GM18507 (cell line): Measurements from ENCODE around the gene TMOD2.
"Not testable (repeated sequence)": the region's sequence is repeated elsewhere in the genome, so short reads cannot be mapped to it uniquely, and the experiment has no call there.

Source experiments
- DNase-seq: peaks from one replicate; pipeline ENCODE4 v3.0.0; 2011; ENCODE audit warnings: low read depth; ENCODE audit not compliant: insufficient read length; ENCODE audit errors: extremely low spot score
- FAIRE-seq: peaks from 2 replicates; lab custom pipeline; 2011; peaks lifted over from hg19 to GRCh38; lab: Jason Lieb, UNC

TMOD2 gene

DNA sequence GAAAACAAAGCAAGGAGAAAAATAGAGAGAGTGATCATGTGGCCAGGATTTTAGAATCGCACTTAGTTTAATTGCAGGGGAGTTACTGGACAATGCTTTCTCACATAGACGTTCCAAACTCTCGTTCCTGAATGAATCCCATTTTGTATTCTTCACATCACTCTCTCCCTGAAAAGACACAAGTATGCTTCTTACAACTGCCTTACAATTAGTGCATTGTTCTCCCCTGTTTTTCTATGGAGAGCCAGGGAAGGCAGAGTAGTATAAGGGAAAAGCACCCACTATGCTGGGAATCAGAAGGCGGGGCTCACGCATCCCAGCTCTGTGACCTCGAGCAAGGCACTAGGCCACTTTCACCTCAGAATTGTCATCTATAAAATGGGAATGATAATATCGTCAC is 14.4 kb downstream of the TMOD2 start:
- FAIRE-seq (no peak), DNase-seq (no peak)

DNA sequence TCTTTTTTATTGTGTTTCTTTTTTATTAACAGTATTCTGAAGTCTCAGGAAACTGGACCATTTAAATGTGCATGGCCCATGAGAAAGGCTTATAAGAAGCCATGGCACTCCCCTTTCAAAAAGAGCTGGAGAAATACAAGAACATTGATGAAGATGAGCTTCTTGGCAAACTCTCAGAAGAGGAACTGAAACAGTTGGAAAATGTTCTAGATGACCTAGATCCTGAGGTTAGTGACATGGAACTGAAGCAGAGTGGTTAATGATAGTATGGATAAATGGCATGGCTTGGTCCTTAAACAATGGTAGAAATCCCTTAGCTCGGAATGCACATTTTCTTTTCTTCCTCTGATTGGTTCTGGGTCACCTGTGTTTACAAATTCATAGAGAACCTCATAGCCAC is 14.9 kb downstream of the TMOD2 start:
- no peak for FAIRE-seq
- no peak for DNase-seq

DNA sequence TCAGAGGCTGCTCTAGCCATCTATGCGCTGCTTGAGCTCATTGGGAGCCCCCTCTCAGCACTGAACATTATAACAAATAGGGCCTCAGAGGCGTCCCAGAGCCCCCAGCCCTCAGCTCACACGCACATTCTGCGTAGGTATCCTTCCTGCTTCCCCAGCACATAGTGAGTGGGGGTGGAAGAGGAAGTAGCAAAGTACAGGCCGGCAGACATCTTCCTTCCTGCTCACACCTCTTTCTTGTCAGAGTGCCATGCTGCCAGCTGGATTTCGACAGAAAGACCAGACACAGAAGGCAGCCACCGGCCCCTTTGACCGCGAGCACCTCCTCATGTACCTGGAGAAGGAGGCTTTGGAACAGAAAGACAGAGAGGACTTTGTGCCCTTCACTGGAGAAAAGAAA is 16.6 kb downstream of the TMOD2 start:
- no peak for DNase-seq
- no peak for FAIRE-seq

DNA sequence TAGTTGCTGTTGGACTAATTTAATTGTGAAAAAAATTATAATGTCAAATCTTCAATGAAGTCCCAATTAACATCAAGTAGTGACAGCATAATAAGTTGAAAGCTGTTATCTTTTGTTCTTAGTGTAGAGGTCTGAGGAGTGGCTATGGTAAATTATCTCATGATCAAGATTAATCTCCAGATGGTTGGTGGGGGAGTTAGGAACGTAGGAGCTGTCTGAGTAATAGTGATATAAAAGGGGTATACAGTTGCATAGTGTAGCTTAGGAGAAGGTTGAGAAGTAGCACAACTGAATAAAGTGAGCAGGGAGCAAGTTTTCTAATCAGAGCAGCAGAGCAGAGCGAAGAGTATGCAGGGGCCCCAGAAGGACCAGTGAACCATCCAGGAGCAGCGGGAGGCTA is 19.5 kb downstream of the TMOD2 start:
- FAIRE-seq = no peak
- DNase-seq = no peak

DNA sequence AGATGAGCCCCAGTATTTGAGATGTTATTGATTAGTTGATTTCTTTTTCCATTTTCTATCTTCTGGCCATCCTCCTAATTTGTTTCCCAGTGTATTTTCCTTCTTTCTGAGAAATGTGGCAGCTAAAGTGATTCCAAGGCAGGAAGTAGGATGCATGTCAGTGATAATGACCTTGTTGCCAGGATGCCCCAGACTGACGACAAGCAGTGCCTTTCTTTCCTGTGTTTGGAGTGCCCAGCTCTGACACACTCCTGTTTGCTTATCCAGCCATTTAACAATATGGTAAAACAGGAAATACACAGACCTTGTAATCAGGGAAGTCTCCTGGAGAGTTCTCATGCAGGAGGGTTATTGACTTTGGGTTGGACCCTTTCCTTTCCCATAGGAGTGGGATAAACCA is 20.4 kb downstream of the TMOD2 start:
- DNase-seq = no peak
- FAIRE-seq = no peak

DNA sequence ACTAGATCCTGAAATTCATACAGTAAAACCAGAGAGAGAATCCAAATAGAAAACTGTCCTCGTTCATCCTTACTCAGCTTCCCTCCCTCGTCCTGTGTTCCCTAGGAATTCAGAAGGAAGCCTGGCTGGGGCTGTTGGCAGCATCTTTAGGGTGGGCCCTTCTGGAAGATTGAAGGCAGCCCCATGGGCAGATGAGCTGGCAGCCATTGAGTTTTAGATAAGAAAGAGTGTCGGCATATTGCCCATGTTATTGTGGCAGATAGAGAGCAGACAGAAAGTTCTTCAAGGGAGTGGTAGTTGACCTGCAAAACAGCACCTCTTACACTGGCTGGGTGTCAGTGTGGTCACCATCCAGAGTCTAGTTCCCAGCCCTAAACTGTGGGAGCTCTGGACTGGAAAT is 23.5 kb downstream of the TMOD2 start:
- no peak for DNase-seq
- no peak for FAIRE-seq

DNA sequence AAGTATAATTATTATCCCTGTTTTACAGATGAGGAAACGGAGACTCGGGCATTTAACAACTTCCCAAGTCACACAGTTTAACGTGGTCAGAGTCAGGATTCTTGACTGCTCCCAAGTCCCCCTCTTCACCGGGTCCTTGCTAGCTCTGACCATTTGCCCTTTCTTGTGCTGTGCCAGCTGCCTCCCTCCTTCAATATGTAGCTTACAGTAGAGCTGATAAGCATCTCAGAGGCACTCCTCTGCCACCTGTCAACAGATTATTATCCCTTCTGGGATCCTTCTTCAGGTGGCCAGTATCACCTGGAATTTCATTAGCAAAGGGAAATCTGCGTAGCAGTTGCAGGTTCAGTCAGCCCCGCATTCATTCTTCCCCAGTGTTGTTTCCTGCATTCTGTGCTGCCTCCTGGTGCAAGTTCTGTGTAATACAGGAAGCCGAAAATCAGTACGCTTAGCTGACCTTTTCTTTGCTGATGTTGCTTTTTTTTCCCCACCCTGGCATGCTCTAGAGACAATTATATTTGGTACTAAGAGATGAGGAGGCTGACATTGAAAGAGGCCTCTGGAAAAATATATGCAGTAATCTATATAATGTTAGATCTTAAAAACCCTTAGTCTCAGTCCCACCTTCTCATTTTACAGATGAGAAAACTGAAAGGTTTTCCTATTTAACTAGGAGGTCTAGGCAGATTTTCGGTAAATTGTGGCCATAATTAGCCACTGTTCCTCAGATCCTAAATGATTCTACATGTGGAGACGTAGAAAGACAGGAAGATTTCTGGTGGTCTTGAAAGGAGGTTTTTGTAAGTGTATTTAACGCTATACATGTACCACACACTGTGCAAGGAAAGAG is 24.8 kb downstream of the TMOD2 start:
- no peak for DNase-seq
- FAIRE-seq = peak; percentile 90

DNA sequence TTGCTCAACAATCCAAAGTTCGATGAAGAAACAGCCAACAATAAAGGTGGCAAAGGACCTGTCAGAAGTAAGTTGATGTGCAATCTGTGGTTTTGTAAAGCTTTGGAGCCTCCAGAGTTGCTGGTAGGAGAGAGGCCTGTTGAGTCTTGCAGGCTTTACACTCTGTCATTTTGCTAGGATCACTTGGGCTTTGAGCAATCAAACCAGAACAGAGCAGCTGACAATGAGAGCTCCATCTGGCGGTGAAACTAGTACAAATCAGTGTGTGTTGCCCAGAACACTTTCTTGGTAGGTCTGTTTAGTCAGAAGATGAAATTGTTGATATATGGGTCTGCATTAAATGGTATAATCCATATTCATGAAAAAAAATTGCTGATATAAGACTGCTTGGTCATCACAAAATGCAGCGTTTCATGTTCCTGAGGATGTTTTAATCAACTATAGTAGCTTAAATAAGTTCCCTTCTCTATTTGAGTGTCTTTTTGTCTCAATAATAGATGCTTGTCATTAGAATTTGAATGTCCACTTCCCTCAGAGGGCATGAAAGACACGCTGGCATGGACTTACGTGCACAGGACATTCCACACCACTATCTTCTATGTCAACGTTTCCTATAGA is 25.7 kb downstream of the TMOD2 start:
- FAIRE-seq = peak; percentile 90
- peak; percentile 35 for DNase-seq

DNA sequence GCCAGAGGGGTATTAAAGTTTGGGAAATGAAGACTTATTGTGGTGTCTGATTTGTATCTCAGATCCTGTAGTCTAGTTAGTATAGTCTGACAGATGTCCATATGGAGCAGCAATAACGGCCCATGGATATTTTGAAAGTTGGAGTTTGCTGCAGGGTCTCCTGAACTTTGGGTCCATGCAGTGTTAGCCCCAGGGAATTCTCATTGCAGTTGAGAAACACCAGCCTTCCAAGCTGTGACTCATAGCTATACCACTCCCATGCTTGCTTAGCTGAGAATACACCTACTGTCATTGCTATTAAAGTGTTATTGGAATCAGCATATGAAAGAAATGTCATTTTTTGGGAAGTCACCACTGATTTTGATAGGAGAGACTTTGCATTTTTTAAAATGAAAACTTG is 29.2 kb downstream of the TMOD2 start:
- DNase-seq (no peak), FAIRE-seq (no peak)

DNA sequence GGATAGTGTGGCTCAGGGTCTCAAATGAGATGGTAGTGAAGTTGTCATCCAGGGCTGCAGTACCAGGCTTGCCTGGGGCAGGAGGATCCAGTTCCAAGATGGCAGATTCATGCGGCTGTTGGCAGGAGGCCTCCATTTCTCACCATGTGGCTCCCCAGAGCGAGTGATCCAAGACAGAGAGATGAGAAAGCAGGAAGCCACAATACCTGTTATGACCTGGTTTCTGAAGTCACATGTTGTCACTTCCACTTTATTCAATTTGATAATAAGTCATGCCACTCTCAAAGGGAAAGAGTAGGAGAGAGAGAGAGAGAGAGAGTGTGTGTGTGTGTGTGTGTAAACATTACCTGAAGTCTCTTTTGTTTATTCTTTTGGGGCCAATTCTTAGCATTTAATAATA is 30.1 kb downstream of the TMOD2 start:
- no peak for FAIRE-seq
- no peak for DNase-seq

DNA sequence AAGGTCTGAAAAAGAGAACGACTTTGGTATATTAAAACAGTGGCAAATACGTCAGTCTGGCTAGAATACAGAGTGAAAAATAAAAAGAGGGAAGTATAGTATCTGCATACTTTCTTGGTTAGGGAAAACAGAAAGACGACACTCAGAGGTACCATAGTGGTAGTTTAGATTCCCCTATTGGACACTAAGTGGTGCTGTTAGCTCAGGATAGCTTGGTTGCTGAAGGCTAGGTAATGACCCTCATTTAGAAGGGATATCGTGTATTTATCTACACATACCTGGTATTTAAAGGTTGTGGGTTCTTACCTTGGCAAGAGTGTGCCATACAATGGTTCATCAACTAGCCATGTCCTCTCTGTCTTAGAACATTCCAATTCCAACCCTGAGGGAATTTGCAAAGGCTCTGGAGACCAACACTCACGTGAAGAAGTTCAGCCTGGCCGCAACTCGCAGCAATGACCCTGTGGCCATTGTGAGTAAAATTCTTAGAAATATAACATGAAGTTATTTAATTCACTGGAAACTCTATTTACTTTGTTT is 31.0 kb downstream of the TMOD2 start:
- FAIRE-seq (no peak), DNase-seq (no peak)

DNA sequence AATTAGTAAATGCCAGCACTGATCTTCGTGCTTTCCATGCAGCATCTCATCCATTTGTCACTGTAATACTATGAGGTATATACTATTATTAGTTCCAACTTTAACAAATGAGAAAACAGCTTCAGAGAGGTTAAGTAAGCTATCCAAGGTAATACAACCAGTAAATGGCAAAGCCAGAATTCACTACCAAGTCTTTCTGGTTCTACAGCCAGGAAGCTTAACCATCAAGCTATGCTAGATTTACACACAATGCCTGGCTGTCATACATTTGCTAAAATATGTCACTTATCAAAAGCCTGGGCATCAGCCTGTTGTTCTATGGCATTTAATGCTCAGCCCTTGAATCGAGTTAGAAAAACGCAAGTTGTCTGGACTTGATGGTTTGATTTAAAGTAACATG is 32.6 kb downstream of the TMOD2 start:
- FAIRE-seq = no peak
- no peak for DNase-seq

DNA sequence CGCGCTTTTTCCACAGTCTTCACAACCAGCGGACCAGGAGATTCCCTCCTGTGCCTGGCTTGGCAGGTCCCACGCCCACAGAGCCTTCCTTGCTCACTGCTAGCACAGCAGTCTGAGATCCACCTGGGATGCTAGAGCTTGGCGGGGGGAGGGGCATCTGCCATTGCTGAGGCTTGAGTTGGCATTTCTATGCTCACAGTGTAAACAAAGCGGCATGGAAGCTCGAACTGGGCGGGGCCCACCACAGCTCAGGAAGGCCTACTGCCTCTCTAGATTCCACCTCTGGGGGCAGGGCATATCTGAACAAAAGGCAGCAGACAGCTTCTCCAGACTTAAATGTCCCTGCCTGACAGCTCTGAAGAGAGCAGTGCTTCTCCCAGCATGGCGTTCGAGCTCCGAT is 35.7 kb downstream of the TMOD2 start:
- not testable (repeated sequence) for DNase-seq, FAIRE-seq

DNA sequence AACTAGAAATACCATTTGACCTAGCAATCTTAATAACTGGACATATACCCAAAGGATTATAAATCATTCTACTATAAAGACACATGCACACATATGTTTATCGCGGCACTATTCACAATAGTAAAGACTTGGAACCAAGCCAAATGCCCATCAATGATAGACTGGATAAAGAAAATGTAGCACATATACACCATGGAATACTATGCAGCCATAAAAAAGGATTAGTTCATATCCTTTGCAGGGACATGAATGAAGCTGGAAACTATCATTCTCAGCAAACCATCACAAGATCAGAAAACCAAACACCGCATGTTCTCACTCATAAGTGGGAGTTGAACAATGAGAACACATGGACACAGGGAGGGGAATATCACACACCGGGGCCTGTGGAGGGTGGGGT is 41.1 kb downstream of the TMOD2 start:
- DNase-seq, FAIRE-seq: not testable (repeated sequence)

DNA sequence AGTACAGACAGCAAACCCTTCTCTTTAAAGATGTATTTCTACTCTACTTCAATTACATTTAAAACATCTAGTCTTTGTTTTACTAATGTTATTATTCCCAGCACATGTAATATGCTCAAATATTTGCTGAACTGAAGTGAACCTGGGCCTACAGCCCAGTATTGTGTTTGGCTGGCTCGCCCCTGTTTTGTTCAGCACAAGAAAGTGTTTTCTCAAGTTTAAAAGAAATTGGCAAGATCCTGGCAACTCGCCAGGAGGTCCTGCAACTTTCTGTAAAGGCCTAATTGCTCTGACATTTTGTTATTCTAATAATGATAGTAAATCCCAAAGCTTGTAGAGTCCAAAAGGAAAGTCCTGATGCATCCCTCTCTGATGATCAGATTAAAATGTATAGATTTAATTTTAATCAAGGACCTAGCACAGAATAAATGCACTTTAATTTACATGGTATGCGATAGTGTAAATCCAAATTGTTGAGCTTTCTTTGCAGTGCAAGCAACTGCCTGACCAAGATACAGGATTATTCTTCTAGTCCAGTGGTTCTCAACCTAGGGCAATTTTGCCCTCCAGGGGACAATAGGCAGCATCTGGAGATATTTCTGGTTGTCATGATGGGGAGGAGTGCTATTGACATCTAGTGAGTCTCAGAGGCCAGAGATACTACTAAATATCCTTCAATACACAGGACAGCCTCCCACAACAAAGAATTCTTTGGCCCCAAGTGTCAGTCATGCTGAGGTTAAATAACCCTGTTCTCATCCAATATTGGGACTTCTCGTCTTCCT is 42.3 kb downstream of the TMOD2 start:
- DNase-seq (no peak), FAIRE-seq (no peak)

DNA sequence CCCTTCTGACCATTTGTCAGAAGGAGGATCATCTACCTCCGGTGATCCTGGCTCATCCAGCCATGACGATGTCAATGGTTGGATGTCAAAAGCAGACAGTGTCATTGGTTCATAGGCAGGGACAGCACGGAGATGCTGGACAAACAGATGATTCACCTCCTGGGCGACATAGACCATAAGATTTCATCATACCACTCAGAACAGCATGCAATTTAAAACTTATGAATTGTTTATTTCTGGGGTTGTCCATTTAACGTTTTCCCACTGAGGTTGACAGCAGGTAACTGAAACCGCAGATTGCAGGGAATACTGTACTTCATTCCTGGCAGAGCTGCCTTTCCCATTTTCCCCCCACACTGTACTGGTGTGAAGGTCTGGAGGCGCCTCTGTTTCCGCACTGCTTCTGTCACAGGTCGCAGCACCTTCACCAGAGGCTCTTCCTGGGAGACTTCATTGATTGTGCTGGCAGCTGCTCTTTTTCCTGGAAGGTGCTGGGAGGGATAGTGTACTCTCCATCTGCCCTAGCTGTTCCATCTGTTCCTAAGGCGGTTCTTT is 45.5 kb downstream of the TMOD2 start:
- DNase-seq (no peak), FAIRE-seq (no peak)

DNA sequence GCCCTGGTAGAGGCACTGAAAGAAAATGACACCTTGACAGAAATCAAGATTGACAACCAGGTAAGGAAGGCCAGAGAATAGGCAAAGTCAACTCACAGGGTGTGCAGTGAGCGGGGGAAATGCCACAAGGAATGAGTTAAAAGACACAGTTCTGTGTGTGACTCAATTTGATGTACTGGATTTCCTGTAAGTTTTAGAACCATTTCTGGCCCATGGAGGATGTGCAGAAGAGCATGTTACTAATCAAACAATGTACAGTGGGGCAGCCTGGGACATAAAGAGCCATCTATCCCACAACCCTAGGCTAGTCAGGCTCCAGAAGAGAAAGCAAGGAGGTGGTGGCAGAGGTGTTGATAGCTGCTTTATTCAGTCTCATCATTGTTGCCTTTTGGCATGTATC is 46.9 kb downstream of the TMOD2 start:
- DNase-seq (no peak), FAIRE-seq (no peak)

DNA sequence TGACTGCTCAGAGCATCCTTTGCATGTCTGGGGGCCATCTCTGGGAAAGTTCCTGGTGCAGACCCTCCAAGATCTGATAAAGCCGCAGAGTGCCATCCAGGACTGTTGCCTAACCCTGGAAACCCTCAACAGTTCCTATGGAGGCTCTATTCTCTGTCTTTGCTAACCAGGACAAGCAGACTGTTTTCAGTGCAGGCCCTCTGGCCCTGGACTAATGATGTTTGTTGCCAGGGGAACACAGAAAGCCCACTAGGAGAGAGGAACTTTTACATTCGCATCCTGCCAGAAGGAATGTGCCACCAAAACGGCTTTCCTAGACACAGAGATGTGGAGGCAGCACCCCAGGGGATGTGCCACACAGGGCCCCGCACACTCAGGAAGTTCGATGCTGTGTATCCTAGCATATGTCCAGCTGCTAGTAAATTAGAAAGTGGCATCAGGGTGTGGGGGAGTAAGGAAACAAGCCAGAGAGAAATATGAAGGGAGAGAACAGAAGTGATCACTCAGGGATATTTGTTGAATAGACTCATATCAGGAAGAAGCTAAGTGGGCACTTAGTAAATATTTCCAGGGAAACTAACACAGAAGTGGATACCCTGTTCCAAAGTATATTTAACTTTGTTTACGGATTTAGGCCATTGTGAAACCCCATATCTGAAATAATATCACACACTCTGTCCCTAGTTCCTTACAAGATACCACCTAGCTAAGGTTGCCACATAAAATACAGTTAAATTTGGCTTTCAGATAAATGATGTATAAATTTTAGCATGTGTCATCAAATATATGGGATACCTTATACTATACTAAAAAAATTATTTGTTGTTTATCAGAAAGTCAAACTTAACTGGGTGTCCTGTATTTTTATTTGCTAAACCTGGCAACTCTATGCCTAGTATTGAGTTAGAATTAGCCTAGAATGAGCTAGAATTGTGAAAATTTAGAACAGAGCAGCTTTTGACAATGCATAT is 48.2 kb downstream of the TMOD2 start:
- no peak for DNase-seq

DNA sequence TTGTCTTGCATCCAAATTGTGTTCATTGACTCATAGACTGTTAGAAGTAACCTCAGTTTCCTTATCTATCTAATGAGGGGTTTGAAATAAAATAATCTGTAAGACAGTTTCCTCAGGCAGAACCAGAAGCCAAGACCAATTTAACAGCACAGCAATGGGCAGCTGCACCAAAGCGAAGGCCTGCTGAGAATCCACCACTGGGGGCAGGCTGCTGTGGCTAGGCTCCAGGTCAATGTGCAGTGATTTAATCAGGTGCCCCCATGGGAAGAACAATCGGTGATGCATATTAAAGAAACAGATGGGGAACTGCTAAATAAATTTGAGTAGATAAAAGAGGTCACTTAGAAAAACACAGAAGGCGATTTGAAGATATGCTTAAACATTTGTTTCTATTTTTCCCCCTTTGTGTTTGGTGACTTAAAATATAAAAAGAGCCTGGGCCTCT is 50.0 kb downstream of the TMOD2 start:
- DNase-seq (no peak), FAIRE-seq (no peak)

More for the DNA sequence above, 48.2 kb downstream of the TMOD2 start:
- no peak for FAIRE-seq
